ENCODE results near the gene SASS6. TPM values are rescaled to one million over a fixed set of nuclear protein-coding genes. Genes with fewer than 3 reads are reported as not detected.

Gene SASS6
- total RNA-seq, 2 donors from 2014 or later = 14.3 to 15.9 TPM

DNA sequence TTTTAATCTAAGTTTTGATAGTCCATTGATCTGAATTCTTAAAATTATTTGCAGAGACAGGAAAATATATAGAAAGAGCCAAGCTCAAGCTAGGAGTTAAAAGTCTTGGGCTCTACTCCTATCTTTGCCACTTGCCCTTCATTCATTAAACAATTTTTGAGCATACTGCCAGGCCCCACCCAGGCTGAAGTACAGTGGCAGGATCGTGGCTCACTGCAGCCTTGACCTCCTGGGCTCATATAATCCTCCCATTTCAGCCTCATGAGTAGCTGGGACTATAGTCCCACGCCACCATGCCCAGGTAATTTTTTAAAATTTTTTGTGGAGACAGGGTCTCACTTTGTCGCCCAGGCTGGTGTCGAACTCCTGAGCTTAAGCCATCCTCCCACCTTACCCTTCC, 8.5 kb upstream of the SASS6 start:
- H3K27ac Mint-ChIP-seq = no peak overlapping the region
- H3K27me3 Mint-ChIP-seq (ENCODE audit: low read depth) = no peaks in the 10 kb centered on the region
- H3K4me3 Mint-ChIP-seq = no peak overlapping the region
- H3K36me3 Mint-ChIP-seq (ENCODE audit: insufficient read depth in 2 of 2) = peaks cover 11 to 31% of the 10 kb centered on the region in 2 donors
- no peak for ATAC-seq (replicated peaks in 1 of 2)
- no peaks in the 10 kb centered on the region for H3K4me1 Mint-ChIP-seq (ENCODE audit: low read depth)
- DNase-seq = no peak
- H3K9me3 Mint-ChIP-seq = no peaks in the 10 kb centered on the region

DNA sequence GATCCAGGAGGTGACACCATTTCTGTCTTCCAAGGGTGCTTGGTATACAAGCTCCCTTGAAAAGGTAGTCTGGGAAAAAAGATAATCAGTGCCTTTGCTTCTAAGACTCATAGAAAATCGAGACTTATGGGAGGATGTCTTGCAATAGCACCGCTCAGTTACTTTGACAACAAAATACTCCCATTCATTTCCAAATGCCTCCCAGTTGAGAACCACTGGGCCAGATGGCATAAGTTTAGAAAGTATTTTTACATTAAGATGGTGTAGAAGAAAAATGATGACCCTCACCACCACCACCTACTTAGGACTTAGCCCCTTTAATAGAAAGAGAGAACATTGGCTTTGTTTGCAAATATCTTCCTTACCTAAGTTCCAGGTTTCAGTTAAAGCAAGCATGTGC, 4.9 kb upstream of the SASS6 start:
- H3K4me1 Mint-ChIP-seq (ENCODE audit: low read depth) = peaks cover 16% of the 10 kb centered on the region
- H3K27me3 Mint-ChIP-seq (ENCODE audit: low read depth) = no peaks in the 10 kb centered on the region
- H3K36me3 Mint-ChIP-seq (ENCODE audit: insufficient read depth in 2 of 2) = peaks cover 11 to 21% of the 10 kb centered on the region in 2 donors
- DNase-seq (no peak), ATAC-seq (replicated peaks in 1 of 2) (no peak)
- no peaks in the 10 kb centered on the region for H3K9me3 Mint-ChIP-seq
- no peak overlapping the region for H3K4me3 Mint-ChIP-seq
- H3K27ac Mint-ChIP-seq = no peak overlapping the region

DNA sequence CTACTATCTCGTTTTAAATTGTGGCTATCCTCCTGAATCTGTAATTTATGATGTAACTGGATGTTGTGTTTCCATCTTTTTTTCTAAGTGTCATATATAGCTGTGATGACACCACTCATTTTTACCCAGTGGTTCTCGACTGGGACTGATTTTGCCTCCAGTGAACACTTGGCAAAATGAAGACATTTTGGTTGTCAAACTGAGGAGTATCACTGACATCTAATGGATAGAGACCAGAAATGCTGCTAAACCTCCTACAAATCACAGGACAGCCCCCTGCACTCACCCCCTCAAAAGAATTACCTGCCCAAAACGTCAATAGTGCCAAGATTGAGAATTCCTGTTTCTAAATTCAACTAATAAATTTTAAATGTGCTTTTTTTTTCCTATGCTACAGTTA, 2.1 kb upstream of the SASS6 start:
- no peak for DNase-seq
- H3K36me3 Mint-ChIP-seq (ENCODE audit: insufficient read depth in 2 of 2) = peaks cover 8 to 13% of the 10 kb centered on the region in 2 donors
- H3K4me1 Mint-ChIP-seq (ENCODE audit: low read depth) = peaks cover 42% of the 10 kb centered on the region
- no peaks in the 10 kb centered on the region for H3K27me3 Mint-ChIP-seq (ENCODE audit: low read depth)
- H3K27ac Mint-ChIP-seq = peak overlapping the region; percentile 25
- ATAC-seq (replicated peaks in 1 of 2) = no peak
- peak overlapping the region; percentile 4 to 98 for H3K4me3 Mint-ChIP-seq
- no peaks in the 10 kb centered on the region for H3K9me3 Mint-ChIP-seq

DNA sequence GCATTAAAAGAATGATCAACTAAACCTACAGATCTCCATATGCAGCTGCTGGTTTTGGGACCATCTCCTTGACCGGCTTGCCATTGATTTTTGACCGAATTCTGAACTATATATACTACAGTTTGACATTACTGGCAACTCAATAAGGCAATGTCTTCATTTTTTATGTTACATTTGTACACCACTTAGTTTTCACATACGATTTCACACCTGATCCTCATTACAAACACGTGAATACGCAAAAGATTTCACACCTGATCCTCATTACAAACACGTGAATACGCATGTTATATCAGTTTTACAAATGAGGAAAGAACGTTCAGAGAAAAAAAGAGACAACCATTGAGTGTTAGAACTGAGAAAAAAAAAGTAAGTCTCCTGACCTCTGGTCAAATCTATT, 1.1 kb downstream of the SASS6 start:
- DNase-seq (no peak), ATAC-seq (replicated peaks in 1 of 2) (no peak)
- peaks cover 2 to 7% of the 10 kb centered on the region in 2 donors for H3K36me3 Mint-ChIP-seq (ENCODE audit: insufficient read depth in 2 of 2)
- H3K27me3 Mint-ChIP-seq (ENCODE audit: low read depth) = no peaks in the 10 kb centered on the region
- peak overlapping the region; percentile 98 to 99 for H3K4me3 Mint-ChIP-seq
- no peaks in the 10 kb centered on the region for H3K9me3 Mint-ChIP-seq
- H3K4me1 Mint-ChIP-seq (ENCODE audit: low read depth) = peaks cover 50% of the 10 kb centered on the region
- peak overlapping the region; percentile 96 for H3K27ac Mint-ChIP-seq

DNA sequence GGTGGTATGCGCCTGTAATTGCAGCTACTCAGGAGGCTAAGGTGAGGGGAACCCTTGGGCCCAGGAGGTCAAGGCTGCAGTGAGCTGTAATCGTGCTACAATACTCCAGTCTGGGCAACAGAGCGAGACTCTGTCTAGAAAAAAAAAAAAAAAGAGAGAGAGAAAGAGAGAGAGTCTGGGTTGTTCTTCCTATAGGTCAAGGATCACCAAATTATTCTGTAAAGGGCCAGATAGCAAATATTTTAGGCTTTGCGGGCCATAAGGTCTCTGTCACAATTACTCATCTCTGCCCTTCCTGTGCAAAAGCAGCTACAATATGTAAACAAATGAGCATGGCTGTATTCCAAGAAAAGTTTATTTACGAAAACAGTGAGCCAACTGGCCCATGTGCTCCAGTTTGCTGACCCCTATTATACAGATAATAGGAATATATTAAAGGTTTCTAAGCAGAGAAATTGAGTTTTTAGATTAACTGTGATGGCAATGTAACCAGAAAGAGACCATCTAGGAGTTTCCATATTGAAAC, 2.1 kb downstream of the SASS6 start:
- ATAC-seq (replicated peaks in 1 of 2) = no peak
- no peak for DNase-seq
- Mint-ChIP-seq H3K9me3 (no peaks in the 10 kb centered on the region), H3K4me3 (peak overlapping the region; percentile 34 to 53), H3K27ac (no peak overlapping the region), H3K4me1 (ENCODE audit: low read depth) (peaks cover 50% of the 10 kb centered on the region), H3K27me3 (ENCODE audit: low read depth) (no peaks in the 10 kb centered on the region), H3K36me3 (ENCODE audit: insufficient read depth in 2 of 2) (peaks cover 2 to 11% of the 10 kb centered on the region in 2 donors)

DNA sequence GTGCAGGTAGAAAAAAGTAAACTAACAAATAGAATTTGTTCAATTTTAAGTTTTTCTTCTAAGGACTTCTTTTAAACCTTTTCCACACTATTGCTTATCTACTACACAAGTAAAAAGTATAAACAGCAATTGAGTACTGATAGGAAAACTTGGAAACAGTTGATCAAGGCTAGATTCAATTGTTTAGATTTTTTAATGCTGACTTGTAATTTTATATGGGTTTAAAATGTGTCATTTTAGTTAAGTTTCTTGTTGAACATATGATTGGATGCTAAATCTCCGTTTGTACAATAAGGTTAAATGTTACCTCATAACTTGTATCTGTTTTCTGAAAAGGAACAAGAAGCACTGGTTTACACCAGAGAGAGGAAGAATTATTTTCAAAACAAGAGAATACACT, 5.5 kb downstream of the SASS6 start:
- Mint-ChIP-seq H3K27ac (no peak overlapping the region), H3K4me3 (no peak overlapping the region), H3K9me3 (no peaks in the 10 kb centered on the region), H3K36me3 (ENCODE audit: insufficient read depth in 2 of 2) (peaks cover 0 to 5% of the 10 kb centered on the region in 2 donors), H3K27me3 (ENCODE audit: low read depth) (no peaks in the 10 kb centered on the region), H3K4me1 (ENCODE audit: low read depth) (peaks cover 30% of the 10 kb centered on the region)
- ATAC-seq (replicated peaks in 1 of 2) (no peak), DNase-seq (no peak)

DNA sequence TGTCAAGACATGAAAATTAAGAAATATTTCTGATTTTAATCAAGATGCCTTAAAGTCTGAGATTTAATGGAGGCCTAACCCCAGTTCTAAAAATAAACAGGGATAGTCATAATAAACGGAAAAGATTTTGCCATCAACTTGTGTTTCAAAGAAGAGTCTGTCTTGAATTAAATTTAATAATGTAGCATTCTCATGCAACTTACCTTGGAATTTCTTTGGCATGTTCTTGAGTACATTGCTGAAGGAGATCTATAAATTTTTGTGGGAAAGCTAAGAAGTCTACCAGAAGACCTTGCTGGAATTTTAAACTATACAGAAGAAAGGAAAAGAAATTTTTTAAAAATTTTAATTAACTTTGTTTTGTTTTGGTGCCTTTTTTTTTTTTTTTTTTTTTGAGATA, 10.6 kb downstream of the SASS6 start:
- H3K4me1 Mint-ChIP-seq (ENCODE audit: low read depth) = no peaks in the 10 kb centered on the region
- peaks cover 0 to 8% of the 10 kb centered on the region in 2 donors for H3K36me3 Mint-ChIP-seq (ENCODE audit: insufficient read depth in 2 of 2)
- no peak overlapping the region for H3K27ac Mint-ChIP-seq
- H3K9me3 Mint-ChIP-seq = no peaks in the 10 kb centered on the region
- no peak for ATAC-seq (replicated peaks in 1 of 2)
- H3K4me3 Mint-ChIP-seq = no peak overlapping the region
- H3K27me3 Mint-ChIP-seq (ENCODE audit: low read depth) = no peaks in the 10 kb centered on the region
- no peak for DNase-seq

DNA sequence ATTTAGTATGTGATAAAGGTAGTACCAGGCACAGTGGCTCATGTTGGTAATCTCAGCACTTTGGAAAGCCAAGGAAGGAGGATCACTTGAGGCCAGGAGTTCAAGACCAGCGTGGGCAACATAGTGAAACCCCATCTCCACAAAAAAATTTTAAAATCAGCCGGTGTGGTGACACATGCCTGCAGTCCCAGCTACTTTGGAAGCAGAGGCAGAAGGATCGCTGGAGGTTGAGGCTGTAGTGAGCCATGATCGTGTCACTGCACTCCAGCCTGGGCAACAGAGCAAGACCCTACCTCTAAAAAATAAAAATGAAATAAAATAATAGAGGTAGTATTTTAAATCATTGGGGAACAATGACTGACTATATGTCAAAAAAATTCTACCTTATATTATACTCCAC, 17.2 kb downstream of the SASS6 start:
- H3K9me3 Mint-ChIP-seq = no peaks in the 10 kb centered on the region
- H3K27me3 Mint-ChIP-seq (ENCODE audit: low read depth) = no peaks in the 10 kb centered on the region
- H3K27ac Mint-ChIP-seq = no peak overlapping the region
- DNase-seq (no peak), ATAC-seq (replicated peaks in 1 of 2) (no peak)
- no peaks in the 10 kb centered on the region for H3K4me1 Mint-ChIP-seq (ENCODE audit: low read depth)
- no peak overlapping the region for H3K4me3 Mint-ChIP-seq
- H3K36me3 Mint-ChIP-seq (ENCODE audit: insufficient read depth in 2 of 2) = peaks cover 0 to 3% of the 10 kb centered on the region in 2 donors

DNA sequence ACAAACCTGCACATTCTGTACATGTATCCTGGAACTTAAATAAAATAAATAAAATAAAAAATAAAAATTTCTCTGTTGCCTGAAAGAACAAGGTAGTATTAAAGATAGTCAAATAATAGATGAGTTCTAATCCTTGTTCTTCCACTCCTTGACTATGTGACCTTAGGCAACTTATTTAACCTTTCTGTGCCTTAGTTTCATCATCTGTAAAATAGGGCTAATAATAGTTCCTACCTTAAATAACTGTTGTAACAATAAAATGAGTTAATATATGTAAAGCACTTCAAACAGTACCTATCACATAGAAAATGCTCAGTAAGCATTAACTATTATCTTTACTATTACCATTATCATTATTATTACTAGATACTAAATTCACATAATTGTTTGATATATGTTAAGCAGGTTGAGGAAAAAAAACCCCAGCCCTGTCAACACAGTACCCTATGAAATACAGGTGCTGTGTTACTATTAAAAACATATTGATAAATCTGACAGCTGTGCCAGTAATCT, 23.1 kb downstream of the SASS6 start:
- Mint-ChIP-seq H3K4me1 (ENCODE audit: low read depth) (no peaks in the 10 kb centered on the region), H3K36me3 (ENCODE audit: insufficient read depth in 2 of 2) (peaks cover 0 to 8% of the 10 kb centered on the region in 2 donors), H3K27me3 (ENCODE audit: low read depth) (no peaks in the 10 kb centered on the region), H3K27ac (no peak overlapping the region), H3K4me3 (no peak overlapping the region), H3K9me3 (no peaks in the 10 kb centered on the region)
- ATAC-seq (replicated peaks in 1 of 2) = no peak
- no peak for DNase-seq

DNA sequence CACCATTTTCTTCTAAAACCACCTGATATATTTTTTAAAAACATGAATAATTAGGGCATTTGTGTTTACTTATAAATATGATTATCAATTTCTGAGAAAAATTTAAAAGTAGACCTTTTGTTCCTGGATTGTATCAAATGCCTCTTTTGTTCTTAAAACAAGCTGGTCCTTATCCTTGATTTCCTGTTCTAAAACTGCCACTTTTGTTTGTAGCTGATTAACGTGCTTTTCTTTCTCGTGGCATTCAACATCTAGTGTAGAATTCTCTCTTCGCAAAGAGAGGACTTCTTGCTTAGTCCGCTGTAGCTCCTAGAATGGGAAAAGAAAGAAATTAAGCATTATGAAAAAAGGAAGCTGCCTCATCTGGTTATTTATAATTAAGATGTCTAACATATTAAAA, 25.0 kb downstream of the SASS6 start:
- H3K4me3 Mint-ChIP-seq = no peak overlapping the region
- peaks cover 2 to 18% of the 10 kb centered on the region in 2 donors for H3K36me3 Mint-ChIP-seq (ENCODE audit: insufficient read depth in 2 of 2)
- H3K27ac Mint-ChIP-seq = no peak overlapping the region
- ATAC-seq (replicated peaks in 1 of 2) = no peak
- H3K9me3 Mint-ChIP-seq = no peaks in the 10 kb centered on the region
- no peak for DNase-seq
- H3K27me3 Mint-ChIP-seq (ENCODE audit: low read depth) = no peaks in the 10 kb centered on the region
- H3K4me1 Mint-ChIP-seq (ENCODE audit: low read depth) = no peaks in the 10 kb centered on the region

DNA sequence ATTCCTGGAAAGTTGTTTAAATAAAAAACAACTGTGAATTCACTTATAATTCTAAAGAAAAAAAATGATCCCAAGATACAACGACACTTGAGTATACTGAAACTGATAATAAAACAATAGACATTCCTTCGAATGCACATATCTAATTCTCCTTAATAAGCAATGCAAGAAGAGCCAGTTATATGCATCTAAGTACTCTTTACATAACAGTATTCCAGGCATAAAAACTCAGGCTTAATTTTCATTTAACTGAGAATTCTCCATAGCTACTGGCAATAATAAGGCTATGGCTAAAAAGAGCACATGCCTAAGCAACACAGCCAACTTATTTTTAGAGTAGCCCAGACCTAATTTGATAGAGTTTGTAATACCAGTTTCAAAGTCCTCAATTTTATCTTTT, 31.2 kb downstream of the SASS6 start:
- no peaks in the 10 kb centered on the region for H3K4me1 Mint-ChIP-seq (ENCODE audit: low read depth)
- H3K27ac Mint-ChIP-seq = no peak overlapping the region
- no peak for DNase-seq
- no peak overlapping the region for H3K4me3 Mint-ChIP-seq
- ATAC-seq (replicated peaks in 1 of 2) = no peak
- H3K9me3 Mint-ChIP-seq = no peaks in the 10 kb centered on the region
- H3K36me3 Mint-ChIP-seq (ENCODE audit: insufficient read depth in 2 of 2) = peaks cover 2 to 41% of the 10 kb centered on the region in 2 donors
- no peaks in the 10 kb centered on the region for H3K27me3 Mint-ChIP-seq (ENCODE audit: low read depth)

DNA sequence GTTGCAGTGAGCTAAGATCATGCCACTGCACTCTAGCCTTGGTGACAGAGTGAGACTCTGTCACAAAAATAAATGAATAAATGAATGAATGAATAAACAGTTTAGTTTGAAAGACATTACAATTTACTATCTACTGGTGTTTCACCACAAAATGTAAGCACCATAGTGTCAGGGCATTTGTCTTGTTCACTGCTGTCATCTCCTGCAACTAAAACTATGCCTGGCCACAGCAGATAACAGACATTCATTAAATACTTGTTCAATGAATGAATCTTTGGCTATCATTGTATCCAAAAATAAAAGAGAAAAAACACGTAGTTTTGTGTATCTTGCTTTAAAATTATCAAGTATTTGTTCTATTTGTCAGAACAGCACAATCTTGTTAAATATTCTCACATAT, 32.5 kb downstream of the SASS6 start:
- no peaks in the 10 kb centered on the region for H3K9me3 Mint-ChIP-seq
- ATAC-seq (replicated peaks in 1 of 2) (no peak), DNase-seq (no peak)
- H3K27ac Mint-ChIP-seq = no peak overlapping the region
- H3K4me3 Mint-ChIP-seq = no peak overlapping the region
- H3K27me3 Mint-ChIP-seq (ENCODE audit: low read depth) = no peaks in the 10 kb centered on the region
- peaks cover 2 to 37% of the 10 kb centered on the region in 2 donors for H3K36me3 Mint-ChIP-seq (ENCODE audit: insufficient read depth in 2 of 2)
- no peaks in the 10 kb centered on the region for H3K4me1 Mint-ChIP-seq (ENCODE audit: low read depth)

DNA sequence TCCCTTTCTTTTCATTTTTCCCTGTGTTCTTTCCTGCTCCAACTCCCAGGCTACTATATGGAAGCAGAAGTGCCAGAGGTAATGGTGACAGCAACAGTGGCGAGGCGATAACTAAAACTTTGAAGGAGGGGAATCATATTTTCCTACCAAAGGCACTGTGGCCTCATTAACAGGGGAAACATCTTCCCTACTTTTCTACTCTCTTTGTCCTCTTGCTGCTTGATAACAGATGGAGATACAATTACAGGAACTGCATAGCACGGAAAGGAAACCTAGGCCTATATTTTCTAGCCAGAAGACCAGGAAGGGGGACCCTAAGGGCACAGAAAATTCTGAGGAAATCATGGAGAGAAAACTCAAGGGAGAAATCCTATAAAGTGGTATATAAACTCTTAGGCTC, 42.3 kb downstream of the SASS6 start:
- peaks cover 2 to 14% of the 10 kb centered on the region in 2 donors for H3K36me3 Mint-ChIP-seq (ENCODE audit: insufficient read depth in 2 of 2)
- H3K27ac Mint-ChIP-seq = no peak overlapping the region
- ATAC-seq (replicated peaks in 1 of 2) = no peak

DNA sequence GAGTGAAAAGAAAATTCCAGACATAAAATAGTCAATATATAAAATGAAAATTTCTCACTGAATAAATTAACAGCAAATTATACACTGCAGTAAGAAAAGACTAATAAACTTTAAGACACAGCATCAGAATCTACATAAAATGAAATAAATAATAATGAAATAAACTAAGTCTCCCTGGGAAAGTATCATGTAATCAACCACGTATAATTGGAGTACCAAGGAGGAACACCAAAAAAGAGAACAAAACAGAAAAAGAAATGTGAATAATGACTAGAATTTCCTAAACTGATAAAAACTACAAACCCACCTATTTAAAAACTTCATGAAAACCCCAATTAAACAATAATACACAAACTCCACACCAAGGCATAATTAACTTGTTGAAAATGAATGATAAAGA, 43.6 kb downstream of the SASS6 start:
- ATAC-seq (replicated peaks in 1 of 2) (no peak), DNase-seq (no peak)
- Mint-ChIP-seq H3K36me3 (ENCODE audit: insufficient read depth in 2 of 2) (peaks cover 2 to 14% of the 10 kb centered on the region in 2 donors), H3K4me1 (ENCODE audit: low read depth) (no peaks in the 10 kb centered on the region), H3K4me3 (no peak overlapping the region), H3K27ac (peak overlapping the region; percentile 92), H3K9me3 (no peaks in the 10 kb centered on the region), H3K27me3 (ENCODE audit: low read depth) (no peaks in the 10 kb centered on the region)

More for the DNA sequence above, 42.3 kb downstream of the SASS6 start:
- Mint-ChIP-seq H3K9me3 (no peaks in the 10 kb centered on the region), H3K4me3 (no peak overlapping the region), H3K27me3 (ENCODE audit: low read depth) (no peaks in the 10 kb centered on the region), H3K4me1 (ENCODE audit: low read depth) (no peaks in the 10 kb centered on the region)
- no peak for DNase-seq
